ENCODE data around the gene RIOX2.

- no peak for TF ChIP-seq CTCF (conservative IDR thresholded peaks at IDR 0.05 in 1 of 2, IDR thresholded peaks at IDR 0.05 in 1 of 2; ENCODE audit: extremely low read depth in 1 of 2, insufficient read depth in 1 of 2, low read depth in 1 of 2, low read length in 2 of 2)
- TF ChIP-seq EZH2 (IDR thresholded peaks at IDR 0.05; ENCODE audit: borderline replicate concordance, low read length) = no peak
These were observed 16.7 kb upstream of the RIOX2 start for GRCh38 chr3:97988784-97989568.

Measured in mammary epithelial cell (primary cell).